ENCODE data around the gene C1QTNF3.
"Not testable (repeated sequence)": the region's sequence is repeated elsewhere in the genome, so short reads cannot be mapped to it uniquely, and the experiment has no call there.

- TF ChIP-seq CTCF (IDR thresholded peaks at IDR 0.05); POLR2AphosphoS5 (IDR thresholded peaks at IDR 0.05); POLR2A (IDR thresholded peaks at IDR 0.05); EP300 (IDR thresholded peaks at IDR 0.05; ENCODE audit: low read depth): not testable (repeated sequence)
Measured at GRCh38 chr5:34030585-34030984, 12.4 kb downstream of the C1QTNF3 start.

Measured in transverse colon (tissue), 4 donors.